Activated CD4-positive, alpha-beta T cell treated with anti-CD3 and anti-CD28 coated beads, Interleukin-2, Interleukin-4, amounts not matched to agents 100 ng/mL and 50 ng/mL, durations not matched to agents 16 hours and 8 hours (primary cell): ENCODE data around the gene CPED1.
"Not testable (repeated sequence)": the region's sequence is repeated elsewhere in the genome, so short reads cannot be mapped to it uniquely, and the experiment has no call there.

Experiments used
- DNase-seq: peaks from one replicate; pipeline ENCODE4 v3.0.0-alpha.2; 2020; ENCODE audit warnings: low spot score

Gene CPED1

DNA sequence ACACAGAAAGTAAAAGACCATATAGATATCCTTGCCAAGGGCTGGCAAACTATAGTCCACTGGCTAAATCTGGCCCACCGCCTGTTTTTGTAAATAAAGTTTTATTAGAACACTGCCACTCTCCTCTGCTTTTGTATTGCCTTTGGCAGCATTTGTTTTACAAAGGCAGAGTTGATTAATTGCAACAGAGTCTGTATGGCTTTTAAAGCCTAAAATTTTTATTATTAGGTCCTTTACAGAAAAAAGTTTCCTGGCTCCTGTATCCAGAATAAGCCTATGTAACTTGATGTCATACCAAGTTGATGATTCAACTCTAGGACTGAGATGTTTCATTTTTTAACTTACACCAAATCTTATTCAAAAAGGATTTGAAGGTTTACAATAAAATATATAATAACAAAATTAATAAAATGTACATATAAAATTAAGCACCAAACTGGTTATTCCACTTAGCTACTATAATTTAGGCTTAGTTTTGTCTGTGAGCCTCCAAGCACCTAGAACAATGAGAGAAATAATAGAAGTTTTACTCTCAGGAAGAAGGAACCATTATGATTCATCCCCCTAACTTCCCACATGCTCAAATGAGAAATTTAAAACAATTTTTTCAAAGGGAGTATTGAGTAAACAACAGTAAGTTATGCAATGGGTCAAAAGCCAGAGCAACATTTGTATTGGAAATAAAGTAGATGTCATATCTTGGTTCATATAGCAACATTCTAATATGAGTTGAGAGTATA is 31.9 kb downstream of the CPED1 start:
- no peak for DNase-seq

DNA sequence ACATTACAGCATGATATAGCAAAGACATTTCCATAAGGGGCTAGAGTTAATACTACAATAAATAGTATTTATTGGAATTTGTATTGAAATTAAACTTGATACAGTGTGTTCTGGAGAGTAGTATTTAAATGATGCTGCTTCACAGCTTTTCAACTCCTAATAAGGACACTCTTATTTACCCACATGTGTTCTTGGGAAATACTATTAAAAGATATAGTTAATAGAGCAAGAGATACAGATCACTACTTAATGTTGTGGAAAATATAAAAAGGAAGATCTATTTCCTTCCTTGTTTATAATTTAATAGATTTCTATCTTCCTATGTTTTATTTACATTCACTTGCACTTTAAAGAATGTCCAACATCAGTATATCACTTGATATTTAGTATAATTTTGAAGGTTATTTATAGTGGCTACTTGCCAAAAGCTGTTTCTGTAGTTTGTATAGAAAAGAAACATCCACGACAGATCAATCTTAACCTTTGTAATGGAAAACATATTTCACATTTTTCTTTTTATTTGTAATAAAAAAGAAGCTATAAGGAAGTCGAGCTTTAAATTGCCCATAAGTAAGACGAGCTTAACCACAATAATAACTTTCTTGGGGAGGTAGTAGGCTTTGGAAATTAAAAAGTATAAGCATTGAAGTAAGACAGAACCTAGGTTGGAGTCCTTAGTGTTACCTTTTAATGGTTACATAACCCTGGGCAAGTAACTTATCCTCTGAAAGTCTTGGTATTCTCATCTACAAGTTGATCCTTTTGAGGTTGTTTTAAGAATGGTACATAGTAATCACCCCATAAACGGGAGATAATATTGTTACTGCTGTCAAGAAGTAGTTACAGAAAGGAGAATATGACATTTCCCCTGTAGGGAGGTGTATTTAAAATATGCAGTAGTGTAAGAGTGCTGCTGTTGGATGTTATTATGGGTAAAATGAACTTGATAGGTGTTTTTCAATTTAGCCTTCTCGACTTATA is 32.8 kb downstream of the CPED1 start:
- no peak for DNase-seq

- DNase-seq = no peak
Measured at GRCh38 chr7:121023194-121023593, 34.7 kb downstream of the CPED1 start.

GRCh38 chr7:121023683-121024511 is 35.4 kb downstream of the CPED1 start:
- DNase-seq = no peak

GRCh38 chr7:121024611-121025010 is 36.1 kb downstream of the CPED1 start:
- DNase-seq = no peak

DNA sequence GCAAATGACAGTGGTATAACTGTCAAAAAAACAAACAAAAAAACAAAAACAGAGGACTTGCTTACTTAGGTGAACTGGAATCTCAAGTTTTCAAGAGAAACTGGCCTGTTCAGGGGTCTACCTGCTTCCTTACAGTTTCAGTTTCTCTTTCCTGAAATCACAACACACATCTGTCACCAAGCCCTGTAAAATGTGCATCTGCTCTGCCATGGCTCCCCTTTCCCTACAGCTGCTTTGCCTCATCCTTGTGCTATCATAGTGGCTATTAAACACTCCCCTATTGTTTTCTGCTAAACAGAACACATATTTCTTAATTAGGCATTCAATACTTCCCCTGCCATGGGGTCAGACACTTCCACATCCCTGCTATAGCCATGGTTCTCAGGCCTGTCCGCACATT is 37.6 kb downstream of the CPED1 start:
- no peak for DNase-seq

DNA sequence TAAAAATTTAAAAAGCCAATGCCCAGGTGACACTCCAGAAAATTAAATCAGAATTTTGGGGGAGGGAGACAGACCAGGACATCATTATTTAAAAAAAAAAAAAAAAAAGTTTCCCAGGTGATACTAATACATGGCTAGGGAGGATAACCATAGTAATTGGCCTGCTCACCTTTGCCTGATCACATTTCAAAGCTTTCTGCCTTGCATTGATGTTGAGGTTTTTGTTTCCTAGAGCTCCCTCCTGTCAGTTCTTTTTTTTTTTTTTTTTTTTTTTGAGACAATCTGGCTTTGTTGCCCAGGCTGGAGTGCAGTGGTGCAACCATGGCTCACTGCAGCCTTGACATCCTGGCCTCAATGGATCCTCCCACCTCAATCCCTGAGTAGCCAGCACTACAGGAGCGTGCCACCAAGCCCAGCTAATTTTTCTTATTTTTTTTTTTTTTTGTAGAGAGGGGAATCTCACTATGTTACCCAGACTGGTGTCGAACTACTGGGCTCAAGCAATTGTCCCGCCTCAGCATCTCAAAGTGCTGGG is 38.1 kb downstream of the CPED1 start:
- DNase-seq = no peak

- DNase-seq = no peak
Measured at GRCh38 chr7:121027761-121028669, 39.5 kb downstream of the CPED1 start.

GRCh38 chr7:121029302-121029701 is 40.8 kb downstream of the CPED1 start:
- DNase-seq = no peak

DNA sequence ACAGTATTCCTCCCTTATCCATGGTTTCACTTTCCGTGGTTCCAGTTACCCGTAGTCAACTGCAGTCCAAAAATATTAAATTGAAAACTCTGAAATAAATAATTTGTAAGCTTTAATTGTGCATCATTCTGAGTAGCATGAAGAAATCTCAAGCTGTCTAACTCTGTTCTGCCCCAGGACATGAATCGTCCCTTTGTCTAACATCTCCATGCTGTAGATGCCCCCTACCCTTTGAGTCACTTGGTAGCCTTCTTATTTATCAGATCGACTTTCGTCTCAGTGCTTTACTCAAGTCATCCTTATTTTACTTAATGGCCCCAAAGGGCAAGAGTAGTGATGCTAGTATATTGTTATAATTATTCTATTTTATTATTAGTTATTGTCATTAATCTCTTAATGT is 41.8 kb downstream of the CPED1 start:
- DNase-seq = no peak

GRCh38 chr7:121032645-121033460 is 44.3 kb downstream of the CPED1 start:
- DNase-seq = no peak

DNA sequence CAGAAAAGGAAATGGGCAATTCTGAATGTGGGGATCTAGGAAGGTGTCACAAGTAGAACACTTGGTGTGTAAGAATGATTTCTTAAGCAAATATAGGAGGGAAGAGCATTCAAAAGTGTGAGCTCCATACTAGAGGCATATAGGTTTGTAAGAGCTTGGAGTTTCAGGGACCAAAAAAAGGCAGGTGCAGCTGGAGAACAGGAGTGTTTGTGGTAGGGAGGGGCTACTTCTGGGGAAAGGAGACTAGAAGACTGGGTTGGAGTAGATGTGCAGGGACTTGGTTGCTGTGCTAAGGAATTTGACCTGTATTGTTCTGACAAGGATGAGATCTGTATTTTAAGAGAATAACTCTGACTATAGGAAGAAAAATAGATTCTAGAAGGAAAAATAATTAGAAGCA is 46.4 kb downstream of the CPED1 start:
- no peak for DNase-seq

DNA sequence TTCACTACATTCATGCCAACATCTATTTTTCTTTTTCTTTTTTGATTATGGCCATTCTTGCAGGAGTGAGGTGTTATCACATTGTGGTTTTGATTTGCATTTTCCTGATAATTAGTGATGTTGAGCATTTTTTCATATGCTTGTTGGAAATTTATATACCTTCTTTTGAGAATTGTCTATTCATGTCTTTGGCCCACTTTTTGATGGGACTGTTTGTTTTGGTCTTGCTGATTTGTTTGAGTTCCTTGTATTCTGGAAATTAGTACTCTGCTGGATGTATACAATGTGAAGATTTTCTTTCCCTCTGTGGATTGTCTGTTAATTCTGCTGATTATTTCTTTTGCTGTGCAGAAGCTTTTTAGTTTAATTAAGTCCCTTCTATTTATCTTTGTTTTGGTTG is 48.3 kb downstream of the CPED1 start:
- DNase-seq = not testable (repeated sequence)

GRCh38 chr7:121037329-121037728 is 48.8 kb downstream of the CPED1 start:
- not testable (repeated sequence) for DNase-seq

DNA sequence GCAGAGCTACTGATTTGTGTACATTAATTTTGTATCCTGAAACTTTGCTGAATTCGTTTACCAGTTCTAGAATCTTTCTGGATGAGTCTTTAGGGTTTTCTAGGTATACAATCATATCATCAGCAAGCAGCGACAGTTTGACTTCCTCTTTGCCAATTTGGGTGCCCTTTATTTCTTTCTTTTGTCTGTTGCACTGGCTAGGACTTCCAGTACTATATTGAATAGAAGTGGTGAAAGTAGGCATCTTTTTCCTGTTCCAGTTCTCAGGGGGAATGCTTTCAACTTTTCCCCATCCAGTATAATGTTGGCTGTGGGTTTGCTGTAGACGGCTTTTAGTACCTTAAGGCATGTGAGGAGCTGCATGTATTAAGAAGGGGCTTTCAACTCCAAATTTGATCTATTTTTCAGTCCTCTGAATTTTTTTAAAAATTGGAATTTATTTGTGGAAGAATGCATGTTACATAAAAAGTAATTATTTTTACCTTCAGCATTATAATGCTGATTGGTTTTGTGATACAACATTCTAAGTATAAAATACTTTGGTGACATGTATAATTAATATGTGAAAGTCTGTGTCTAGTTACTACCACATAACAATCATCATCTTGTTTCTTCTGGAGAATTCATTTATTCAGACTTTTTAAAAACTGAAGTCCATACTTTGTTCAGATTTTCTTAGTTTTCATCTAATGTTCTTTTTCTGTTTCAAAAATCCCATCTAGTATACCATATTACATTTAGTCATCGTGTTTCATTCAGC is 49.6 kb downstream of the CPED1 start:
- no peak for DNase-seq

DNA sequence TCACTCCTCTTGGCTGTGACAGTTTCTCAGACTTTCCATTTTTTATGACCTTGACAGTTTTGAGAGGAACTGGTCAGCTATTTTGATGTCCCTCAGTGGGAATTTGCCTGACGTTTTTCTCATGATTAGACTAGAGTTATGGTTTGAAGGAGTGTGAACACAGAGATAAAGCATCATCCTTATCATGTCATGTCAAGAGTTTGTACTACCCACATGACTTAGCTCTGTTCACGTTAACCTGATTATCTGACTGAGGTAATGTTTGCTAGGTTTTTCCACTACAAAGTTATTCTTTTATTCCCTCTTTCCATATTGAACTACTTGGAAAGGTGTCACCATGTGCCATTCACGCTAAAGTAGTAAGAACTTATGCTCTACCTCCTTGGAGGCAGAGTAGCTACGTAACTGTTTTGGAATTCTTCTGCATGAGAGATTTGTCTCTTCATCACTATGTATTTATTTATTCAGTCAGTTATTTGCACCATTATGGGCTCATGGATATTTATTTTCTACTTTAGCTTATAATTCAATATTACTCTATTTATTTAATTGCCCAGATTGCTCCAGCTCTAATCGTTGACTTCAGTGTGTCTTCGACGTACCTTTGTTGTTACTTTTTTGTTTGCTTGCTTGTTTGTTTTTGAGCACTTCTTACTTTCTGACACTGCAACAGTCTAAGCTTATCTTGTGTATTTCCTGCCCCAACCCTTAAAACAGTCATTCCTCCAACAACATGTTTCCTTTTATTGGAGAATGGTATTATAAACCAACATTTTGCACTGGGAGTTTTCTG is 50.4 kb downstream of the CPED1 start:
- no peak for DNase-seq

DNA sequence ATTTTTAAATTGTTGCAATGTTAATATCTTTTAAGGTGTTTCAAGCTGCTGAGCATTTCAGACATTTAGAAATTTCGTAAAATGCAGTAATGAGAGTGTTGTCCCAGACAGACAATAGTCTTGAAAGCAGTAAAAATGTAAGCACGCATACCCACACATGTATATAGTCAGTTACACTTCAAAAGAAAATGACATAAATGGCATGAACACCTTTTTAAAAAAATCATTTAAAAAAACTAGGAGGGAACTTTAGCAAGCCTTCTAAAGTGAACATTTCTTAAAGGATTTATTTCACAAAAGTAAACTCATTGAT is 51.0 kb downstream of the CPED1 start:
- no peak for DNase-seq

DNA sequence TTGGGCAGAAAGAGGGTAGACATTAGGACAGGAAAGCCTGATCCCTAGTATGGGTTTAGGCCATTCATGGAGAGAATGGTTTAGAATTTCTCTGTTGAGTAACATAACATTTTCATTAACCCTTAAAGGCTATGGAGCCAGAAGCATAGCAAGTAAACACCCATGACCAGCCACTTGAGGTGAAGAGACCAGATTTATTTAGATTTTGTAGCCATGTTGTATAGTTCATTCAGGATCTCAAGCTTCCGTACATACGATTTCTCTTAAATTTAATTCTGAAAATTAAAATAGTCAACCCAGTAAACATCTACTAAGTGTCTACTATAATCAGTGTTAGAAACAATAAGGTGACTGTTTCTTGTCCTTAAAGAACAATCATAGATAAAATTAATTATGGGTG is 51.5 kb downstream of the CPED1 start:
- DNase-seq = no peak
